Measurements from ENCODE around the gene ZNF618. TPM values are rescaled to one million over a fixed set of nuclear protein-coding genes. Genes with fewer than 3 reads are reported as not detected.

The ZNF618 gene
- total RNA-seq, 1 experiment from 2014 or later, result 4.2 TPM

GRCh38 chr9:113919382-113919781, 43.3 kb downstream of the ZNF618 start:
- Histone ChIP-seq H3K9me3 (ENCODE audit: low read length) (no peaks in the 10 kb centered on the region), H3K9me2 (replicated peaks; ENCODE audit: low read length) (no peaks in the 10 kb centered on the region), H3K27me3 (ENCODE audit: low read length) (no peaks in the 10 kb centered on the region), H3K27ac (ENCODE audit: low read length) (no peak overlapping the region), H3K9ac (ENCODE audit: low read length) (no peak overlapping the region), H3K4me1 (ENCODE audit: insufficient read depth, low read length) (no peaks in the 10 kb centered on the region), H3K4me2 (ENCODE audit: low read length) (no peak overlapping the region), H4K20me1 (ENCODE audit: low read length) (no peaks in the 10 kb centered on the region), H3K4me3 (ENCODE audit: low read length) (no peak overlapping the region), H3K79me2 (ENCODE audit: low read length) (0 out of 2 replicates have a peak, but pooled peaks cover 4% of the 10 kb centered on the region), H3F3A (ENCODE audit: low read length, unreplicated experiment) (no peaks in the 10 kb centered on the region), H2AFZ (ENCODE audit: low read length) (no peak overlapping the region), H3K36me3 (ENCODE audit: low read depth, low read length) (no peaks in the 10 kb centered on the region)
- TF ChIP-seq, protein P1, sequence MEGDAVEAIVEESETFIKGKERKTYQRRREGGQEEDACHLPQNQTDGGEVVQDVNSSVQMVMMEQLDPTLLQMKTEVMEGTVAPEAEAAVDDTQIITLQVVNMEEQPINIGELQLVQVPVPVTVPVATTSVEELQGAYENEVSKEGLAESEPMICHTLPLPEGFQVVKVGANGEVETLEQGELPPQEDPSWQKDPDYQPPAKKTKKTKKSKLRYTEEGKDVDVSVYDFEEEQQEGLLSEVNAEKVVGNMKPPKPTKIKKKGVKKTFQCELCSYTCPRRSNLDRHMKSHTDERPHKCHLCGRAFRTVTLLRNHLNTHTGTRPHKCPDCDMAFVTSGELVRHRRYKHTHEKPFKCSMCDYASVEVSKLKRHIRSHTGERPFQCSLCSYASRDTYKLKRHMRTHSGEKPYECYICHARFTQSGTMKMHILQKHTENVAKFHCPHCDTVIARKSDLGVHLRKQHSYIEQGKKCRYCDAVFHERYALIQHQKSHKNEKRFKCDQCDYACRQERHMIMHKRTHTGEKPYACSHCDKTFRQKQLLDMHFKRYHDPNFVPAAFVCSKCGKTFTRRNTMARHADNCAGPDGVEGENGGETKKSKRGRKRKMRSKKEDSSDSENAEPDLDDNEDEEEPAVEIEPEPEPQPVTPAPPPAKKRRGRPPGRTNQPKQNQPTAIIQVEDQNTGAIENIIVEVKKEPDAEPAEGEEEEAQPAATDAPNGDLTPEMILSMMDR (conservative IDR thresholded peaks at IDR 0.05; ENCODE audit: low read depth, low read length), result no peak
- TF ChIP-seq EZH2 (IDR thresholded peaks at IDR 0.05; ENCODE audit: low read length, unreplicated experiment) (no peak), EZH2phosphoT487 (IDR thresholded peaks at IDR 0.05; ENCODE audit: borderline replicate concordance, low read length) (no peak)
- ATAC-seq (no peak), DNase-seq (no peak)
- BruUV-seq (replicated peaks), result no TSS peak
- intact Hi-C loops (cut with micrococcal nuclease), result no loop called here
- ChIA-PET CTCF (no interaction called here), POLR2A (ENCODE audit: unreplicated experiment) (no interaction called here)

DNA sequence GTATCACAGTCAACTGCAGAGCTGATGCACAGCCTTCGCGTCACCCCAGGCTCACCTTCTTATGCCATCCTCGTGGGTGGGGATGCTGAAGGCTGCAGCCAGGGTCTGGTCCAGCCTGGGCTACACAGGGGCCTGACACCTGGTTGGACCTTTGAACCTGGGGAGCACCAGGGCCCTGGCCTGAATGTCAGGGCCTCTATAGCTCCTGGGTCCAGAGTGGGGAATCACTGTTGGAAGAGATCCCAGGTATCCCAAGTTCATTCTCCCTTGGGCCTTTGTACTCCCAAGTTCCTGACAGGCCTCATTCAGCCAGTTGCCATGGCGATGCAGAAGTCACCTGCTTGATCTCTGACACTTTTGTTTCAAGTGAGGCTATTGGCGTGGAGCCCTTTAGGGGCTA, 43.8 kb downstream of the ZNF618 start:
- ChIA-PET CTCF (no interaction called here), POLR2A (ENCODE audit: unreplicated experiment) (no interaction called here)
- Histone ChIP-seq H3K27ac (ENCODE audit: low read length) (no peak overlapping the region), H3K9me3 (ENCODE audit: low read length) (no peaks in the 10 kb centered on the region), H3K9ac (ENCODE audit: low read length) (no peak overlapping the region), H2AFZ (ENCODE audit: low read length) (no peak overlapping the region), H3K27me3 (ENCODE audit: low read length) (no peaks in the 10 kb centered on the region), H3F3A (ENCODE audit: low read length, unreplicated experiment) (no peaks in the 10 kb centered on the region), H3K4me3 (ENCODE audit: low read length) (no peak overlapping the region), H3K79me2 (ENCODE audit: low read length) (0 out of 2 replicates have a peak, but pooled peaks cover 4% of the 10 kb centered on the region), H3K4me1 (ENCODE audit: insufficient read depth, low read length) (no peaks in the 10 kb centered on the region), H3K36me3 (ENCODE audit: low read depth, low read length) (no peaks in the 10 kb centered on the region), H4K20me1 (ENCODE audit: low read length) (no peaks in the 10 kb centered on the region), H3K9me2 (replicated peaks; ENCODE audit: low read length) (no peaks in the 10 kb centered on the region), H3K4me2 (ENCODE audit: low read length) (no peak overlapping the region)
- TF ChIP-seq EZH2 (IDR thresholded peaks at IDR 0.05; ENCODE audit: low read length, unreplicated experiment) (no peak), EZH2phosphoT487 (IDR thresholded peaks at IDR 0.05; ENCODE audit: borderline replicate concordance, low read length) (no peak)
- TF ChIP-seq, protein P1 (conservative IDR thresholded peaks at IDR 0.05; ENCODE audit: low read depth, low read length), result no peak
- ATAC-seq (no peak), DNase-seq (no peak)
- BruUV-seq (replicated peaks), result no TSS peak
- intact Hi-C loops (cut with micrococcal nuclease), result no loop called here

- no TSS peak for BruUV-seq (replicated peaks)
- H3K27ac ChIP-seq (ENCODE audit: low read length), result no peak overlapping the region
- no peaks in the 10 kb centered on the region for H3K27me3 ChIP-seq (ENCODE audit: low read length)
- H3F3A ChIP-seq (ENCODE audit: low read length, unreplicated experiment), result no peaks in the 10 kb centered on the region
- ATAC-seq (no peak), DNase-seq (no peak)
- H3K79me2 ChIP-seq (ENCODE audit: low read length), result 0 out of 2 replicates have a peak, but pooled peaks cover 4% of the 10 kb centered on the region
- POLR2A ChIA-PET (ENCODE audit: unreplicated experiment), result no interaction called here
- no peak overlapping the region for H2AFZ ChIP-seq (ENCODE audit: low read length)
- H3K4me1 ChIP-seq (ENCODE audit: insufficient read depth, low read length), result no peaks in the 10 kb centered on the region
- no peaks in the 10 kb centered on the region for H4K20me1 ChIP-seq (ENCODE audit: low read length)
- H3K9me2 ChIP-seq (replicated peaks; ENCODE audit: low read length), result no peaks in the 10 kb centered on the region
- intact Hi-C loops (cut with micrococcal nuclease), result no loop called here
- no peaks in the 10 kb centered on the region for H3K9me3 ChIP-seq (ENCODE audit: low read length)
- no peak overlapping the region for H3K4me2 ChIP-seq (ENCODE audit: low read length)
- no peaks in the 10 kb centered on the region for H3K36me3 ChIP-seq (ENCODE audit: low read depth, low read length)
- TF ChIP-seq, protein P1 (conservative IDR thresholded peaks at IDR 0.05; ENCODE audit: low read depth, low read length), result no peak
- TF ChIP-seq EZH2phosphoT487 (IDR thresholded peaks at IDR 0.05; ENCODE audit: borderline replicate concordance, low read length) (no peak), EZH2 (IDR thresholded peaks at IDR 0.05; ENCODE audit: low read length, unreplicated experiment) (no peak)
- H3K9ac ChIP-seq (ENCODE audit: low read length), result no peak overlapping the region
- CTCF ChIA-PET, result no interaction called here
- H3K4me3 ChIP-seq (ENCODE audit: low read length), result no peak overlapping the region
These were observed 44.8 kb downstream of the ZNF618 start for GRCh38 chr9:113920872-113921271.

Measured in PC-3 (cell line).